WTC11 (cell line): ENCODE measurements around the gene TRIM49D2.
"Not testable (repeated sequence)": the region's sequence is repeated elsewhere in the genome, so short reads cannot be mapped to it uniquely, and the experiment has no call there.

Experiments
- CTCF ChIP-seq: fragments of 200-600 bp; IDR thresholded peaks from 2 replicates; pipeline ENCODE4 v1.8.0; 2022; ENCODE audit warnings: antibody characterized with exemption
- FOXK1 ChIP-seq: sonication (generic); formaldehyde crosslinking; IDR thresholded peaks from 2 replicates; pipeline ENCODE4 v1.8.0; 2022; ENCODE audit warnings: mild to moderate bottlenecking, moderate library complexity, missing genetic modification reagents
- NR3C1 ChIP-seq: sonication (generic); formaldehyde crosslinking; conservative IDR thresholded peaks from 2 replicates; pipeline ENCODE4 v1.8.1; 2023; ENCODE audit warnings: low read depth, mild to moderate bottlenecking, missing genetic modification reagents

- TF ChIP-seq CTCF; NR3C1 (CRISPR knock-in tag); FOXK1 (CRISPR knock-in tag): not testable (repeated sequence)
These were observed 41.9 kb downstream of the TRIM49D2 start, which contains the start of gene TRIM64 for GRCh38 chr11:89965737-89966136.
